ENCODE results near the gene RNF128. TPM values are rescaled to one million over a fixed set of nuclear protein-coding genes. Genes with fewer than 3 reads are reported as not detected.

Gene RNF128
- total and polyA plus RNA-seq, 2 donors (not counting 3 experiments of a cell fraction or from before 2014, with no cell fraction given) = not detected

GRCh38 chrX:106774981-106775380 is 48.5 kb downstream of the RNF128 start:
- TF ChIP-seq POLR2A (IDR thresholded peaks at IDR 0.05; ENCODE audit: low read depth, low read length) (no peak), MYC (IDR thresholded peaks at IDR 0.05; ENCODE audit: low read depth, low read length) (no peak), FOS (IDR thresholded peaks at IDR 0.05; ENCODE audit: borderline replicate concordance, insufficient read depth, low read length) (no peak), JUN (IDR thresholded peaks at IDR 0.05; ENCODE audit: borderline replicate concordance, insufficient read depth, insufficient read length, low read depth) (no peak), EZH2 (IDR thresholded peaks at IDR 0.05; ENCODE audit: borderline replicate concordance, low read depth, low read length, severe bottlenecking) (no peak), POLR2AphosphoS5 (IDR thresholded peaks at IDR 0.05; ENCODE audit: insufficient read depth, low read depth, low read length) (no peak), GATA2 (IDR thresholded peaks at IDR 0.05; ENCODE audit: insufficient read depth, insufficient read length, low read depth, low read length) (no peak)
- TF ChIP-seq, protein P1, sequence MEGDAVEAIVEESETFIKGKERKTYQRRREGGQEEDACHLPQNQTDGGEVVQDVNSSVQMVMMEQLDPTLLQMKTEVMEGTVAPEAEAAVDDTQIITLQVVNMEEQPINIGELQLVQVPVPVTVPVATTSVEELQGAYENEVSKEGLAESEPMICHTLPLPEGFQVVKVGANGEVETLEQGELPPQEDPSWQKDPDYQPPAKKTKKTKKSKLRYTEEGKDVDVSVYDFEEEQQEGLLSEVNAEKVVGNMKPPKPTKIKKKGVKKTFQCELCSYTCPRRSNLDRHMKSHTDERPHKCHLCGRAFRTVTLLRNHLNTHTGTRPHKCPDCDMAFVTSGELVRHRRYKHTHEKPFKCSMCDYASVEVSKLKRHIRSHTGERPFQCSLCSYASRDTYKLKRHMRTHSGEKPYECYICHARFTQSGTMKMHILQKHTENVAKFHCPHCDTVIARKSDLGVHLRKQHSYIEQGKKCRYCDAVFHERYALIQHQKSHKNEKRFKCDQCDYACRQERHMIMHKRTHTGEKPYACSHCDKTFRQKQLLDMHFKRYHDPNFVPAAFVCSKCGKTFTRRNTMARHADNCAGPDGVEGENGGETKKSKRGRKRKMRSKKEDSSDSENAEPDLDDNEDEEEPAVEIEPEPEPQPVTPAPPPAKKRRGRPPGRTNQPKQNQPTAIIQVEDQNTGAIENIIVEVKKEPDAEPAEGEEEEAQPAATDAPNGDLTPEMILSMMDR (IDR thresholded peaks at IDR 0.05; ENCODE audit: extremely low read depth in 1 of 2, insufficient read depth in 1 of 2, low read depth in 1 of 2, low read length in 2 of 2) = no peak
- TF ChIP-seq, protein P2, sequence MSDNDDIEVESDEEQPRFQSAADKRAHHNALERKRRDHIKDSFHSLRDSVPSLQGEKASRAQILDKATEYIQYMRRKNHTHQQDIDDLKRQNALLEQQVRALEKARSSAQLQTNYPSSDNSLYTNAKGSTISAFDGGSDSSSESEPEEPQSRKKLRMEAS (IDR thresholded peaks at IDR 0.05; ENCODE audit: insufficient read depth, insufficient read length) = no peak
- Histone ChIP-seq H3K27ac (ENCODE audit: insufficient read depth, low read depth, low read length) (no peak overlapping the region), H2AFZ (ENCODE audit: low read depth, low read length) (no peak overlapping the region), H3K79me2 (ENCODE audit: control insufficient read depth, insufficient read depth, low read length) (no peaks in the 10 kb centered on the region), H3K4me3 (replicated peaks in 1 of 3; ENCODE audit: insufficient read depth in 1 of 3, low read depth in 1 of 3, low read length in 3 of 3) (no peak overlapping the region), H3K9me3 (replicated peaks; ENCODE audit: control insufficient read depth, insufficient read depth, low read length) (no peaks in the 10 kb centered on the region), H3K27me3 (ENCODE audit: control insufficient read depth in 2 of 2, insufficient read depth in 2 of 2, low read length in 2 of 2) (no peaks in the 10 kb centered on the region), H3K36me3 (ENCODE audit: control insufficient read depth in 2 of 2, extremely low read depth in 1 of 2, insufficient read depth in 2 of 2, low read length in 2 of 2) (no peaks in the 10 kb centered on the region), H4K20me1 (replicated peaks; ENCODE audit: control insufficient read depth, extremely low read depth, insufficient read depth, low read length) (no peaks in the 10 kb centered on the region), H3K9ac (replicated peaks; ENCODE audit: extremely low read depth, insufficient read depth, low read length) (no peak overlapping the region), H3K9me1 (replicated peaks; ENCODE audit: control insufficient read depth, extremely low read depth, insufficient read depth, low read length) (no peaks in the 10 kb centered on the region), H3K4me1 (ENCODE audit: control insufficient read depth, extremely low read depth, insufficient read depth, low read length) (no peaks in the 10 kb centered on the region), H3K4me2 (ENCODE audit: insufficient read depth, low read length) (no peak overlapping the region)
- dilution Hi-C loops (cut with MboI; ENCODE audit: extremely low pct_ligation_motif_present, low sequenced_read_pairs) (no loop called here), intact Hi-C loops (cut with micrococcal nuclease) (no loop called here)
- FAIRE-seq = no peak
- CTCF ChIA-PET = no interaction called here
- BruUV-seq (replicated peaks) = no TSS peak
- POLR2A ChIA-PET = no interaction called here
- no peak for DNase-seq (ENCODE audit: low read depth, low spot score)

Data from endothelial cell of umbilical vein (primary cell).